Stomach smooth muscle (tissue), 2 donors: ENCODE results near the gene HTD2.
A peak's percentile ranks its signal among the peaks of the same experiment; 100 is the strongest.

Experiments used
- H3K27ac ChIP-seq: one replicate; pipeline ENCODE4 v1.7.0; 2013; ENCODE audit warnings: mild to moderate bottlenecking, low read length, inconsistent platforms
- H3K27me3 ChIP-seq, 2 donors: one replicate each; pipeline ENCODE4 v1.7.0; 2013; ENCODE audit warnings: low read length in 2 of 2; ENCODE audit not compliant: insufficient read depth in 2 of 2, control insufficient read depth in 1 of 2
- H3K36me3 ChIP-seq, 2 donors: one replicate each; pipeline ENCODE4 v1.7.0; 2013; ENCODE audit warnings: low read length in 2 of 2; ENCODE audit not compliant: control insufficient read depth in 2 of 2, insufficient read depth in 2 of 2
- H3K4me1 ChIP-seq: one replicate; pipeline ENCODE4 v1.7.0; 2013; ENCODE audit warnings: low read length; ENCODE audit not compliant: control insufficient read depth, insufficient read depth
- H3K4me3 ChIP-seq, 2 donors: one replicate each; pipeline ENCODE4 v1.7.0; 2013; ENCODE audit warnings: low read length in 2 of 2
- H3K9ac ChIP-seq, 2 donors: one replicate each; pipeline ENCODE4 v1.7.0; 2013; ENCODE audit warnings: low read length in 2 of 2, mild to moderate bottlenecking in 1 of 2
- H3K9me3 ChIP-seq, 2 donors: one replicate each; pipeline ENCODE4 v1.7.0; 2013; ENCODE audit warnings: low read length in 2 of 2; ENCODE audit not compliant: control insufficient read depth in 2 of 2
- donor health status: healthy.
- donor health status: Pancreatic carcinoma.

HTD2 gene

DNA sequence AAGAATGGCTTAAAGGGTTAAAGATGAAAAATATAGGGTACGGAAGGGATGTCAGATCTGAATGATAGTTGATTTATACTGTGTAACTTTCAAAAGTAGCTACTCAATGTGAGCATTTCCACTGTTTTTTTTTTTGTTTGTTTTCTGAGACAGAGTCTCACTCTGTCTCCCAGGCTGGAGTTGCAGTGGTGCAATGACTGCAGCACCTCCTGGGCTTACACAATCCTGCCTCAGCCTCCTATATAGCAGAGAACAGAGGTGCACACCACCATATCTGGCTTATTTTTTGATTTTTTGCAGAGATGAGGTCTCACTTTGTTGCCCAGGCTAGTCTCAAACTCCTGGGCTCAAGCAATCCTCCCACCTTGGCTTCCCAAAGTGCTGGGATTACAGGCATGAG is 16.5 kb downstream of the HTD2 start:
- Histone ChIP-seq H3K4me3 (no peak overlapping the region), H3K36me3 (peaks cover 7 to 11% of the 10 kb centered on the region in 2 donors), H3K27me3 (no peaks in the 10 kb centered on the region), H3K4me1 (peaks cover 11% of the 10 kb centered on the region), H3K27ac (no peak overlapping the region), H3K9ac (no peak overlapping the region), H3K9me3 (no peaks in the 10 kb centered on the region)

DNA sequence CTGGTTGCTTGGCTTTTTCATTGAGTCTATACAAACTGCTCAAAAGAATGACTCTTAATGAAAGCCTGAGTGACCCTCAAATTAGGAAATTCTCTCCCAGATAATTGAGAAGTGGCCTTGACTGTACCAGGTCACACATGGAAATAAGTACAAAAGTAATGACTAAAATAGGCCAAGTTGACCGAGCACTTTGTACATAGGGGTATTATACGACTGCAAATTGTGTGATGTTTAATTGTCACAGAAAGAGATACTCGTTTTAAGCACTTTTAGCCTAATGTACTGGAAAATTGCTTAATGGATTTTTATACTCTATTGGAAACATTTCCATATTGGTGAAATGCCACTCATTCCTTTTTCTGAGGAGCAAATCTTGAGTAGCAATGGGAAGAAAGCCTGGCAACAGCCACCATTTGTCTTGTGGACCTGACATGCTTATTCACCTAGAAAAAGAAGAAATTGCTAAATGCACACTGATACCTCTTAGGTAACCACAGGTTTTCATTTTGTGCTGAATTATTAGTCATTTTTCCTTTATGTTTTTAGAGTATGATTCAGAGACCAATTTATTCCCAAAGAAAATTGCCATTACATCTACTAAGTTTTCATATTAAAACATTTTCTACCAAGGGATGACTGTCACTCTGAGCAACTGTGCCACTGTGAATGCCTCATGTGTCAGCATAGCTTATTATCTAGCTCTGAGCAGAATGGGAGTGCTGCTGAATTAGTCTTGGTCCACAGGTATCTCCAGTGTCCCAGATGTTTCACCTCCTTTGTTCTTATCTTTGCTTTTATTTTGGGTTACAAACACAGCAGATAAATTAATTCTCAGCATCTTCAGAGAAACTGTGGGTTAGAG is 17.4 kb downstream of the HTD2 start:
- H3K9me3 ChIP-seq, result no peaks in the 10 kb centered on the region

DNA sequence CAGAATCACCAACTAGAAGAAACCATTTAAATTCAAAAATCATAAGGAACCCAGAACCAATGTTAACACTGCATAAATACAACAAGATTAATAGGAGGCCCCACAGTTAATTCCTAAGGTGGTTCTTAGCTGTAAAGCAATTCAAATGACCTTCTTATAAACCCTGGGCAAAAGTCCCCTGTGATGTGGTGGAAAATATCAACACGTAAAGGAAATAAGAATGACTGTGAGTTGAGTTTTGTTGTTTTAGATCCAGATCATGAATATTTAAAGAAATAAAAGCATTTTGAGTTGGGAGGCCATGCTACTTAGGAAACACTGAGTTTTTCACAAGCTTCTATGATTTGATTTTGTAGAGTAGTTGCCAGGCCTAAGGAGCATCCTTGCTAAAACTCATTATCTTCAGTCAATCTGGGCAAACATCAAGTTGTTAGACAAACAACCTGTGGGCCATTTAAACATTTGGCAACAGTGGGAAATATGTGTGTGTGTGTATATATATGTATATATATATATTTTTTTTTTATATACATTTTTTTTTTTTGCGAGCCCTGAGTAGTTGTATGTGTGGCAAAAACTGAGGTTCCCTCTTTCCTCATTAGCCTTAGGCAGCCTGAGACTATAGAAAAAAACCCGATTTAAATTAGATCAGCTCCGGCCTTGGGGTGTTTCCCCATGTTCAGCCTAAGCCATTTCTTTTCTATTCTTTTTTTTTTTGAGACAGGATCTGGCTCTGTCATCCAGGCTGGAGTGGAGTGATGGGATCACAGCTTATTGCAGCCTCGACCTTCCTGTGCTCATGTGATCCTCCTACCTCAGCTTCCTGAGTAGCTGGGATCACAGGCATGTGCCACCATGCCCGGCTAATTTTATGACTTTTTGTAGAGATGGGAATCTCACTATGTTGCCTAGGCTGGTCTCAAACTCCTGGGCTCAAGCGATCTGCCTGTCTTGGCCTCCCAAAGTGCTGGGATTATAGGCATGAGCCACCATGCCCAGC is 18.4 kb downstream of the HTD2 start:
- peaks cover 11% of the 10 kb centered on the region for H3K4me1 ChIP-seq
- no peaks in the 10 kb centered on the region for H3K27me3 ChIP-seq
- no peak overlapping the region for H3K4me3 ChIP-seq
- H3K36me3 ChIP-seq, result peaks cover 0 to 2% of the 10 kb centered on the region in 2 donors
- no peaks in the 10 kb centered on the region for H3K9me3 ChIP-seq
- H3K27ac ChIP-seq, result peak overlapping the region; percentile 37
- H3K9ac ChIP-seq, result no peak overlapping the region

More for the DNA sequence above, 17.4 kb downstream of the HTD2 start:
- Histone ChIP-seq H3K9ac (no peak overlapping the region), H3K27me3 (no peaks in the 10 kb centered on the region), H3K4me3 (no peak overlapping the region), H3K36me3 (peaks cover 4 to 7% of the 10 kb centered on the region in 2 donors), H3K4me1 (peaks cover 11% of the 10 kb centered on the region), H3K27ac (no peak overlapping the region)

- peak overlapping the region; percentile 37 for H3K27ac ChIP-seq
- peak overlapping the region in 1 of 2 donors; percentile 14 for H3K9ac ChIP-seq
- H3K9me3 ChIP-seq, result no peaks in the 10 kb centered on the region
- H3K4me1 ChIP-seq, result peaks cover 11% of the 10 kb centered on the region
- H3K4me3 ChIP-seq, result no peak overlapping the region
- no peaks in the 10 kb centered on the region for H3K27me3 ChIP-seq
- peaks cover 0 to 2% of the 10 kb centered on the region in 2 donors for H3K36me3 ChIP-seq
These were observed 19.2 kb downstream of the HTD2 start for GRCh38 chr3:58325525-58325992.

DNA sequence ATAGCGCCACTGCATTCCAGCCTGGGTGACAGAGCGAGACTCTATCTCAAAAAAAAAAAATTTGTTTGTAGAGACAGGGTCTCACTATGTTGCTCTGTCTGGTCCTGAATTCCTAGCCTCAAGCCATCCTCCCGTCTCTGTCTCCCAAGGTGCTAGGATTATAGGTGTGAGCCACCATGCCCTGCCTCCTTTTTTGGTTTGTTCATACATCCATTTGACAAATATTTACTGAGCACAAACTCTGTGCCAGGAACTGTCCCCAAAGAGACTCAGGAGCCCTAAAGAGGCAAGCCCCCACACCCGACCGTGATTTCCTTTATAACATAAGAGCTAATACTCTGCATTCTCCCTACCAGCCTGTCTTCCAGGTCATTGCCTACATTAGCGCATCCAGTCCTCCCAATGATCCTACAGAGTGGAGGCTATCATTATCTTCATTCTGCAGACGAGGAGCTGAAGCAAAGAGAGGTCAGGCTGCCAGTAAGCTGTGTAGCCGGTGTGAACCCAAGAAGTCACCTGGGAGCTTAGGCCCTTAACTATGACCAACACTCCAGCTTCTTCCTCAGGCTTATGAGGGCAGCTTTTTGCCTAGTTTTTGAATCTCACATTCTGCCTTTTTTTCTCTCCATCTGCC is 20.1 kb downstream of the HTD2 start:
- H3K27me3 ChIP-seq, result no peaks in the 10 kb centered on the region
- peaks cover 0 to 2% of the 10 kb centered on the region in 2 donors for H3K36me3 ChIP-seq
- no peak overlapping the region for H3K9ac ChIP-seq
- H3K4me3 ChIP-seq, result no peak overlapping the region
- no peaks in the 10 kb centered on the region for H3K9me3 ChIP-seq
- no peak overlapping the region for H3K27ac ChIP-seq
- H3K4me1 ChIP-seq, result peaks cover 9% of the 10 kb centered on the region

GRCh38 chr3:58329150-58329921 is 23.0 kb downstream of the HTD2 start:
- peaks cover 18% of the 10 kb centered on the region for H3K4me1 ChIP-seq
- no peak overlapping the region for H3K9ac ChIP-seq
- no peak overlapping the region for H3K27ac ChIP-seq
- no peaks in the 10 kb centered on the region for H3K9me3 ChIP-seq
- H3K4me3 ChIP-seq, result no peak overlapping the region
- no peaks in the 10 kb centered on the region for H3K36me3 ChIP-seq
- H3K27me3 ChIP-seq, result no peaks in the 10 kb centered on the region

GRCh38 chr3:58329922-58330413 is 23.6 kb downstream of the HTD2 start:
- Histone ChIP-seq H3K27me3 (no peaks in the 10 kb centered on the region), H3K9ac (no peak overlapping the region), H3K9me3 (no peaks in the 10 kb centered on the region), H3K27ac (no peak overlapping the region), H3K36me3 (no peaks in the 10 kb centered on the region), H3K4me1 (peaks cover 18% of the 10 kb centered on the region), H3K4me3 (no peak overlapping the region)

DNA sequence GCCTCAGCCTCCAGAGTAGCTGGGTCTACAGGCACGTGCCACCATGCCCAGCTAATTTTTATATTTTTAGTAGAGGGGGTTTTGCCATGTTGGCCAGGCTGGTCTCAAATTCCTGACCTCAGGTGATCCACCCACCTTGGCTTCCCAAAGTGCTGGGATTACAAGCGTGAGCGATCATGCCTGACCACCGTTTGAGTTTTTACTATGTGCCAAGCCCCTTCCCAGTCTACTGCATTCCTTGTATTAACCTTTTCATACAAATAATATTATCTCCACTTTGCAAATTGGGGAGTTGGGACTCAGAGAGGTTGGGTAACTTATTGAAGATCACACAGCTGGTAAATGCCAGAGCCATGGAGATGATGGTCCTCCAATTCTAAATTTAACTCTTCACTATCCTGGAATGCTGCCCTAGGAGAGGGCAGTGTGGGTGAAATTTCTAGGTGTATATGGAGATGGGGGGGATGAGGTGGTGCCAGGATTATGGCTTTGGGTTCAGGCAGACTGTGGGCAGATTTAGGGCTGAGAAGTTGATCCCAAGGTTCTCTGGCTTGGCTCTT is 25.4 kb downstream of the HTD2 start:
- no peaks in the 10 kb centered on the region for H3K36me3 ChIP-seq
- H3K27me3 ChIP-seq, result no peaks in the 10 kb centered on the region
- peaks cover 16% of the 10 kb centered on the region for H3K4me1 ChIP-seq
- H3K9ac ChIP-seq, result peak overlapping the region in 1 of 2 donors; percentile 70
- H3K27ac ChIP-seq, result no peak overlapping the region
- no peaks in the 10 kb centered on the region for H3K9me3 ChIP-seq
- no peak overlapping the region for H3K4me3 ChIP-seq

DNA sequence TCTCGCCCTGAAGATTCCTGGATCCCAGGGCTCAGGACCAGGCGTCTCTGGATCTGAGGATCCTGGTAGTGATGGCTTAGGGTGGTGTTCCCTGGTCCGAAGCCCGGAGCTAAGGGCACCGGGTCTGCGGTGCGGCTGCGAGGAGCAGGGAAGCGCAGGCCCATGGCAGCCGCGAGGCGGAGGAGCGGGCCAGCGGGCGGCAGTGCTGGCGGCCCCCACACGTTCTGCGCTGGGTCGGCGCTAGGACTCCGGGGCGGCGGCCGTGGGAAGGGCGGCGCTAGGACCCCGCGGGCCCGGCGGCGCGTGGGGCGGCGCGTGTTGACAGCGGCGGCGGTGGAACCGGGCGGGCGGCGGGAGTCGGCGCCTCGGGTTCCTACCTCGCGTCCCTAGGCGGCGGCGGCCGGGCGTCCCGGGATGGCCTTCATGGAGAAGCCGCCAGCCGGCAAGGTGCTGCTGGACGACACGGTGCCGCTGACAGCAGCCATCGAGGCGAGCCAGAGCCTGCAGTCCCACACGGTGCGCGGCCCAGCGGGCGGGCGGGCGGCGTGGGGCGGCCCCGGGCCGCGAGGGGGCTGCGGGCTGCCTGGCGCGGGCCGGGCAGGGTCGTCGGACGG is 26.4 kb downstream of the HTD2 start, which contains the start of gene PXK:
Gene PXK (plus strand): TSS at position 318 of the 614 bp plus-strand sequence. CDS start 97 bp downstream, at position 415.
- Histone ChIP-seq H3K36me3 (peaks cover 0 to 2% of the 10 kb centered on the region in 2 donors), H3K9me3 (no peaks in the 10 kb centered on the region), H3K4me1 (peaks cover 16% of the 10 kb centered on the region), H3K4me3 (peak within 1 kb of the TSS; percentile 85 to 88), H3K27me3 (no peaks in the 10 kb centered on the region), H3K27ac (peak within 1 kb of the TSS; percentile 31), H3K9ac (peak within 1 kb of the TSS; percentile 73 to 85)
